ENCODE measurements around the gene COL9A1.

COL9A1 gene

DNA sequence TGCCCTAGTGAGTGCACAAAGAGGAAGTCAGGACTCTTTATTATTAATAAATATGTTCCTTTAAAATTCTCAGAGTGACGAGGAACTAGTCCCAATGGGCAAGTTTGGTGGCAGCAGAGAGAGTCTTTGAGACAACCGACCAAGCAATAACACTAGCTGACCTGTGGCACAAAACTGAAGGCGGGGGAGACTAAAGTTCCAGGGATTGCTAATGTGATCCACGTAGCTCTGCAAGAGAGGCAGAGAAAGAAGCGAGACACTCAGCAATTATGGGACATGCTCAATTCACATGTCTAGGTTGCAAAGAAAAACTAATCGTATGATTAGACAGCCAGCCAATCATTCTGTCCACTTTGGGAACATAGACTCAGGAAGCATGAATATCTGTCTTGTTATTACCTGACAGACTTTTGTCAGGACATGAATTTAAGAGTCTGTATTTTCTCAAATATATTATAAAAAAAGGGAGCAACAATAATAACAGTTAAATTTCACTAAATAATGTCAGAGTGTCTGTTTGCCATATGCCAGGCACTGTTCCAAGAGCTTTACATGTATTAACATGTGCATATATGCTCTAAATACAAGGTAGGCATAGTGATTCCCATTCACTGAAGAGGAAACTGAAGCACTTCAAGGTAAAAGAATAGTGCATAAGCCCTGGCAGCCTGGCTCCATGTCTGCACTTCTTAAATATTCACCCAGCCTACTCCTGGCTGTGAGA lies 81.0 kb downstream of the COL9A1 start:
- FAIRE-seq = no peak

DNA sequence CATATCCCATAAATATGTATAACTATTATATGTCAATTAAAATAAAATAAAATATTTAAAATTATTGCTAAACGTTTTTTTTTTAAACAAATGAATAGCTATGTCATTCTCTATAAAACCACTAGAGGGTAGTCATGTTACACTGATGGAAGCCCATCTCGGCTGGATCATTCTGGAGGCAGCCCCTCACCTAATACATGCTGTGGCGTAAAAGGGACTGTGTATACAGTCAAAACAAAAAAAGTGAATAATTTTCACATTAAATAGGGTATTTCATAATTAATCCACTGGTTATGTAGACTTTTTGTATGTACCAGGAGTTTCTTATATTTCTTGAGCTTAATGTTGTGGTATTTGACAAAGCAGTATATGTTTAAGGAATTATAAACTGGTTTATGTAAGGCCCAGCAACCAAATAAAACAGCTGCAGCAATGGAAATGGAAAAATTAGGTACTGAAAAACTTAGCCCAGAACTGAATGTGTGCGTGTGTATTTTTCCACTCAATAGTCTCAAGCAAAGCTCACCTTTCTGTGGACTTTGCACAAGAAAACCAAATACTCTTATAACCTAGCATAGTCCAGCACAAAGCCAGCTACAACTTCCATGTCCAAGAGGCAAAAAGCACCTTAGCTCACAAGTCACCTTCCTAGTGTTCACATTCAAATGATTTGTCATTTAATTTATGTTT lies 81.7 kb downstream of the COL9A1 start:
- FAIRE-seq = peak; percentile 97

- no peak for FAIRE-seq
Measured at GRCh38 chr6:70219943-70220613, 82.8 kb downstream of the COL9A1 start.

- no peak for FAIRE-seq
Measured at GRCh38 chr6:70216767-70217166, 86.1 kb downstream of the COL9A1 start.

- no peak for FAIRE-seq
Measured at GRCh38 chr6:70215460-70216108, 87.3 kb downstream of the COL9A1 start.

GRCh38 chr6:70210462-70210861 lies 92.4 kb downstream of the COL9A1 start:
- peak; percentile 83 for FAIRE-seq

DNA sequence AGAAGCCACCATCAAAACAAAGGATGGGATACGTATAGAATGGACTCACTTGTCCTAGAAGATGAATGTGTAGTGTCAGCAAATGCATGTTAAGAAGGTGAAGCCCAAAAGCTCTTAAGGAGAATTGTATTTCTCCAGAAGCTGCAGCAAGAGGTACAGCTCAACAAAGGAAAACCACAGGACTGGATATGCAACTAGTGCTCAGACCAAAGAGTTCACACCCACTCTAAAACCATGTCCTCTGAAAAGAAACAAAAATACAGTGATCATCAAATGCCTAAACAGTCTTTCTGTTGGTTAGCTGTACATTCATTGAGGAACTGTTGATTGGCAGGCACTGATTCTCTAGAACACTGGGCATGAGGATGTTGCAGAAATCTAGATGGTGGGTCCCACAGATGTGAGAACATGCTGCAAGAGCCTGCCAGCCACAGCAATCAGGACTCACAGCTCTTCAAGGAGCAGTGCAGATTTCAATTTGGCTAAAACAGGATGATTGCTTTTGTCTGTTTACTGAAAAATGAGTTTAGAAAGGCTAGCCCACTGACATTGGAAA lies 94.6 kb downstream of the COL9A1 start:
- FAIRE-seq = no peak

DNA sequence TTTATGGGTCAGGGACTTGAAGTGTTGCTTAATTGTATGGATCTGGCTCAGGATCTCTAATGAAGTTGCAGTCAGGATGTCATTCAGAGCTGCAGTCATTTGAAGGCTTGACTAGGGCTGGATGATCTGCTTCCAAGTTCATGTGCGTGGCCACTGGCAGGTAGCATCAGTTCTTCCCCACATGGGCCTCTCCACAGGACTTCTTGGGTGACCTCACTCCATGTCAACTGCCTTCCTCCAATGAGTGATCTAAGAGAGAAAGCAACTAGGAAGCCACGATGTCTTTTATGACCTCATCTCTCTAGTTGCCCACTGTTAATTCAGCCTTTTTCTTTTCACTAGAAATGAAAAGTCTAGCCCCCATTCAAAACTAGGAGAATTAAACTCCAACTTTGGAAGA lies 104.1 kb downstream of the COL9A1 start:
- no peak for FAIRE-seq

DNA sequence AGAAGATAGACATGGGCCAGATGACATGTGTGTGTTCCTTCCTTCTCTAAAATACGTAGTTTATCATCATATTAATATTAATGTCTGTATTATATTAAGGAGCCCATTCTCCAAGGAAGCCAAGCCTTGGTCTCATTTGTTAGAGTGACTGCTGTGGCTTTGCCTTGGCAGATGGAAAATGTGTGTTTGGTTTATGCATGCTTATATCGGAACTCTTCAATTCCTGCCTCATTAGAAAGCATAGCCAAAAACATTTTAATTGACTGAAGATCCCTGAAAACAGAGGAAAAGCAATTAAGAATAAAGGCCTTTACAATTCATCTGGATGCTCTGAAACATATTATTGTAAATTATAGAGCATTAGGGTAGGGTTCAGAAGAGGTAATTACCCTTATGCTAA lies 106.4 kb downstream of the COL9A1 start:
- no peak for FAIRE-seq

DNA sequence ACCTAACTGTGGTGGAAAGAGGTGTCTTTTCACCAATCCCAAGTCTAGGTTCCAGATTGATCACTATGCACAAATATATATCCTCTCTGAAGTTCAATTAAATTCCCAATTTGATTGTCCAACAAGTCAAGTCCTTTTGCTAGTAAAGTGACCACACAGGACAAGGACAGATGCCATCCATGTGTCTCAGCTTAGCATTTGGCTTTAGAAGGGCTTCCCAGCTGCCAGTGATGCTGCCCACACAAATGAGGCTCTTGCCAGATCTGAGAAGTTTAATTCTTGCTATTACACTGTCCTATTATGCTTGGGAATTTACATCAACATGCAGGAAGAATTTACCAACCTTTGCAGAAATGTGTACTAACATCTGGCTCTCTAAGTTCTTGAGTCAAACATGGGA lies 108.5 kb downstream of the COL9A1 start:
- FAIRE-seq = no peak

- FAIRE-seq = no peak
Measured at GRCh38 chr6:70188202-70188601, 114.7 kb downstream of the COL9A1 start.

DNA sequence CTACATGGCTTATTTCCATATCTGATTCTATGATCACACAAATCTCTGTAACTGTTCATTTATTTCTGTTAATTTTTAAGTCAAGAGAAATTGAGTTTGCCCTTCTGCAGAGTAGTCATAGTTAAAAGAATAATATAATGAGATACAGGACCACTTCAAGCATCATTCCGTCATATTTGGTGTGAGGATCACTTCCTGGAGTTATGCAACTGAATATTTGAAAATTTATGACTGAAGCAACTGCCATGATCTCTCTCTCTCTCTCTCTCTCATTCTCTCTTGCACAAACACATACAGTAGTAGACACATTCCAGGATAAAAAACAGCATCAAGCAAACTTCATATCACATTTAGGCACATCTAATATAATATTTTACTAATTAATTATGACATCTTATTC lies 116.4 kb downstream of the COL9A1 start:
- no peak for FAIRE-seq

GRCh38 chr6:70184723-70185122 lies 118.2 kb downstream of the COL9A1 start:
- FAIRE-seq = no peak

DNA sequence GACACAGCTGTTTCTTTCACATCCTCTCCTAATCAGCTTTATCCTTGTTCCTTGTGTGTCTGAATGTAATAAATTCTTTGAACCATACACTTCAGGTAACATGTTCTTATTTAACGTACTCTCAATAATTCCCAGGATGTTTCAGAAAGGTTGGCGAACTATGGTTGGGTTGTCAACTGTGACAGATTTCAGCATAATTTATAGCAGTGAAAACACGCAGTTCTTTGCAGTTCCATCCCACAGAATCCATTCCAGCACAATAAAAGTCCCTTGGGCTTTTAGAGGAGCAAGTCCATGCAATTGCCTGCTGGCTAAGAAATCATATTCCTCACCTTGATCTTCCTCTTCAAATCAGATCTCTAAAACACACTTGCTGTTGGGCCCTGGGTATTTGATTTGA lies 119.3 kb downstream of the COL9A1 start:
- FAIRE-seq = no peak

GRCh38 chr6:70180901-70181599 lies 121.8 kb downstream of the COL9A1 start:
- no peak for FAIRE-seq

GRCh38 chr6:70180183-70180900 lies 122.5 kb downstream of the COL9A1 start:
- FAIRE-seq = no peak

DNA sequence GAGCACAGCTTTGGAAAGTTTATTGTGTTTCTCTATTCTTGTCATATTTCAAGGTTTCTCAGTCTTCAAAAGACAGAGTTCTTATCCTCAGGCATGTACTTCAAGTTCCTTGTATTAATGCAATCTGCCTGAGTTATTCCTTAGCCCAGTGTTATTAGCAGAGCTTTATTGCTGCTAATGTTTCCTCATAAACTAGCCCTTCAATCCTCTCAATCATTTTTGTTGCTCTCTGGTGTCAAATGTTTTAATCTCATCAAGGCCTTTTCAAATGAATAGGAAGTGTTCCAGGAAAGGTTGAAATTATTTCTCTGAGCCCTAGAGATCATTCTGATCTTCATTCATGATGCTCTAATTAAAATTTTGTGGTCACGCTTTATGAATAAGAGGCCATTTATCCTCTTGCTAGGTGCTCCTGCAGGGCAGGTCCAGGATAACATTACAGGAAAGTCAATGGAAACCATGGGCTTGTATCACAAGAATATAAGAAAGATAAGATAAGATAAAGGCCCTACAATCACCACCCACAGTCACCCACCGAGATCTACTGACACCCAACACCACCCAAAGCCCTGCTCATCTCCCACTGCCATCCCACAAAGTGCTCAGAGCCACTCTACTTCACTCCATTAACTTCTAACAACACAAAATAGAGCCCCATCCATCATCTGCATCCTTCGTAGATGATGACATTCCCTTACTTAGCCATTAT lies 125.9 kb downstream of the COL9A1 start:
- no peak for FAIRE-seq

DNA sequence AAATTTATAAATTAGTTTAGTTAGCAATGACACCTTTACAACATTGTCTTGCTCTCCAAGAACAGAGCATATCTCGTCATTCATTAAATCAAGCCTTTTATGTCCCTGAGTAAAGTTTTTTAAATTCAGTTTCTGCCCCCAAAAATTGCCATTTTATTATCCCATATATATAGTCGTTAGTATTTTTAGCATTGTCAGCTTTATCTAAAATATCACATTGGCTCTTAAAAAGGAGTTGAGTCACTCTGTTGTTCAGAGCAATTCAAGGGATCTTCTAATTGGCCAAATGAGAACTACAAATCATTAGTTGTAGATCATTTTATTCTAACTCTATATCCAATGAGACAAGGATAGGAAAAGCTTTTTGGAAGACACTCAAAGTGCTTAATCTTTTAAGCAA lies 127.1 kb downstream of the COL9A1 start:
- no peak for FAIRE-seq

DNA sequence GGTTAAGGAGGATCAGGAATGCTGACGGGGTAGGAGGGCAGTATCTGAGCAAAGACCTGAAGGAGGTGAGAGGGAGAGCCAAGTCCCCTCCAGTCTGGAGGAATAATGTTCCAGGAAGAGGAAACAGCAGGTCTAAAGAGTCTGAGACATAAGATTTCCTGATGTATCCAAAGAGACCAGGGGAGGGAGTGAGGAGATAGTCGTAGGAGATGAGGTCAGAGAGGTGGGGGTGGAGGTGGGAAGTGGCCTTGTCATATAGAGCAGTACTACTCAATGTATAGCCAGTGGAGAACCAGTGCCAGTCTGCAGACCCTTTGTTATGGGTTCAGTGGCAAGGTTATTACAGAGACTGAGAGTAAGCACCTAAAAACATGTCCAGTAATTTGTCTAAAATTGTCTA lies 130.6 kb downstream of the COL9A1 start:
- FAIRE-seq = no peak

GRCh38 chr6:70171236-70171635 lies 131.6 kb downstream of the COL9A1 start:
- no peak for FAIRE-seq

DNA sequence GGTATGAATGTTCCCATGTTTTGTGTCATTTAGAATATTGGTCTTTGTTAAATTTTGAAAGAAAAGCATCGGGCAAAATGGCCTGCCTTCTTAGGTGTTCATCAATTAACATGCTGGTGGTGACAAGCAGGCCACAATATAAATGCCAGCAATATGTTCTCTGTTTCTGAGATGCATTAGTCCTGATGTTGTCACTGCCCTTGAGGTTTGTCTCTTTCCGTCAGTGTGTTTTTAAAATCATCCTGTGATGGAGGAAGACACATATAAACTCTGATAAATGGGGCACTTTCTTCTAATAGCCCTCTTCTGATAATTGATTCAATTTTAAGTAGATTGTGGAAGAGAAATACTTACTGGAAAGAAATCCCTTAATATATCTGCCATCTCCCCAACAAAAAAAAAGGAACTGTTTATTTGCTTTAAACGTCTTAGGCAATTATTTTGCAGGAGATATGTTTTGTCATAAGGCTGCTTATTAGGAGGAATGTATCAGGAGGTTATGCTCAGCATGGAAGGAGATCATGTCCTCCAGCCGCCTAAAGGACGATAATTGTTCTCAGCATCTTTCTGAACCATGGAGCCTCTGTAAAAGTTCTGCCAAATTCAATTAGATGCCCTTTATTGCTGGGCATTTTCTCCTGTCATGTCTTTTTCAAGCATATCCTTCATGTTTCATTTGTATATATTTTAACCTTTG lies 134.1 kb downstream of the COL9A1 start:
- FAIRE-seq = no peak

All from A204.1 (cell line).